Measurements from ENCODE around the gene PRICKLE4.

PRICKLE4 gene

DNA sequence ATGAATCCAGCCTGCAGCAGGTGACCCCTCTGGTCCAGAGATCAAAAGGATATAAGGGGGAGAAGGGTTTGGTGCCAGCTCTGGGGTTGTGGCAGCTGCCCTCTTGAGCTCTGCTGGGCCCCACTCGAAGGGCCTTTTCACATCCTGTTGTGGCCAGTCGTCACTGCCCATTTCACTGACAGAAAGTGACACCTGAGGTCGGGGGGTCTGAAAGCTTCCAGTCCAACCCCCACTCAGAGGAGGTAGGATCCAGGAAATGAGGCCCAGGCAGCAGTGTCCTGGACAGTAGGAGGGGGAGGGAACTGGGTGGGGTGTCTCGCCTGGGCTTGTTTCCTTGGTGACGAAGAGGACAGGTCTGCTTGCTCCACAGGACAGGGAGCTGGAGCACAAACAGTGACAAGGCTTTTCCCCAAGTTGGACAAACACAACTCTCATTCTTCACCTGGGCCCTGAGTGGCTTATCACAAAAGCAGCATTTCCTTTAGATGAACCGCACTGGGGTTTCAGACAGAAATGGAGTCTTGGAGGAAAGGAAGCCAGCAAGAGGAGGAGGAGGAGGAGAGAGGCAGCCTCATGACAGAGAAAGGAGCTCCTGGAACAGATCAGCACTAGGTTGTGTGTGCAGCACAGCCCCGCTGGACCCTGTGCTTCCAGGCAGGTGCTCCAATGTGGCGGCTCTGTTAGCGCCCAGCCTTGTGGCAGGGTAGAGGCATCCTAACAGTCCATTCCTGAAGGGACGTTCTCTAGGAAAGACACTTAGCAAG lies 11.9 kb upstream of the PRICKLE4 start:
- no peak overlapping the region for H3K4me3 ChIP-seq (ENCODE audit: low read length)
- no peak for DNase-seq (ENCODE audit: low read depth)

DNA sequence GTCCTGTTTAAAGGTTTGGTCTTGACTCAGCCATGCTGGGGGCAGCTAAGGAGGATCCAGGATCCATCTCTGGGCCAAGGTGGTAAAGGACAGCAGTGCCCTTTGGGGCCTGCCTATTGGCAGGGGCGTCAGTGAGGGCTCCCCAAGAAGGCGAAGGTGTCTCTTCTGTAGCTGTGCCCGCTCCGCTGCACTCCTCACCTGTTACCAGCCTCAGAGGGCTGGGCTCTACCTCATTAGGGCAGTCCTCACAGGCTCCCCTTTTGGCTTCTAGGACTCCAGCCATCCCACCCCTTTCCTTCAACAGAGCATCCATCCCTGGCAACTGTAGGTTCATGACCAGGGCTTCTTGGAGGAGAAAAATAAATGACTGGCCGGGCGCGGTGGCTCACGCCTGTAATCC lies 11.2 kb upstream of the PRICKLE4 start:
- H3K4me3 ChIP-seq (ENCODE audit: low read length) = no peak overlapping the region
- TF ChIP-seq, protein P1, sequence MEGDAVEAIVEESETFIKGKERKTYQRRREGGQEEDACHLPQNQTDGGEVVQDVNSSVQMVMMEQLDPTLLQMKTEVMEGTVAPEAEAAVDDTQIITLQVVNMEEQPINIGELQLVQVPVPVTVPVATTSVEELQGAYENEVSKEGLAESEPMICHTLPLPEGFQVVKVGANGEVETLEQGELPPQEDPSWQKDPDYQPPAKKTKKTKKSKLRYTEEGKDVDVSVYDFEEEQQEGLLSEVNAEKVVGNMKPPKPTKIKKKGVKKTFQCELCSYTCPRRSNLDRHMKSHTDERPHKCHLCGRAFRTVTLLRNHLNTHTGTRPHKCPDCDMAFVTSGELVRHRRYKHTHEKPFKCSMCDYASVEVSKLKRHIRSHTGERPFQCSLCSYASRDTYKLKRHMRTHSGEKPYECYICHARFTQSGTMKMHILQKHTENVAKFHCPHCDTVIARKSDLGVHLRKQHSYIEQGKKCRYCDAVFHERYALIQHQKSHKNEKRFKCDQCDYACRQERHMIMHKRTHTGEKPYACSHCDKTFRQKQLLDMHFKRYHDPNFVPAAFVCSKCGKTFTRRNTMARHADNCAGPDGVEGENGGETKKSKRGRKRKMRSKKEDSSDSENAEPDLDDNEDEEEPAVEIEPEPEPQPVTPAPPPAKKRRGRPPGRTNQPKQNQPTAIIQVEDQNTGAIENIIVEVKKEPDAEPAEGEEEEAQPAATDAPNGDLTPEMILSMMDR (conservative IDR thresholded peaks at IDR 0.05; ENCODE audit: low read depth, low read length) = no peak
- DNase-seq (ENCODE audit: low read depth) = no peak

More for the DNA sequence above, 11.9 kb upstream of the PRICKLE4 start:
- TF ChIP-seq, protein P1 (conservative IDR thresholded peaks at IDR 0.05; ENCODE audit: low read depth, low read length) = no peak

DNA sequence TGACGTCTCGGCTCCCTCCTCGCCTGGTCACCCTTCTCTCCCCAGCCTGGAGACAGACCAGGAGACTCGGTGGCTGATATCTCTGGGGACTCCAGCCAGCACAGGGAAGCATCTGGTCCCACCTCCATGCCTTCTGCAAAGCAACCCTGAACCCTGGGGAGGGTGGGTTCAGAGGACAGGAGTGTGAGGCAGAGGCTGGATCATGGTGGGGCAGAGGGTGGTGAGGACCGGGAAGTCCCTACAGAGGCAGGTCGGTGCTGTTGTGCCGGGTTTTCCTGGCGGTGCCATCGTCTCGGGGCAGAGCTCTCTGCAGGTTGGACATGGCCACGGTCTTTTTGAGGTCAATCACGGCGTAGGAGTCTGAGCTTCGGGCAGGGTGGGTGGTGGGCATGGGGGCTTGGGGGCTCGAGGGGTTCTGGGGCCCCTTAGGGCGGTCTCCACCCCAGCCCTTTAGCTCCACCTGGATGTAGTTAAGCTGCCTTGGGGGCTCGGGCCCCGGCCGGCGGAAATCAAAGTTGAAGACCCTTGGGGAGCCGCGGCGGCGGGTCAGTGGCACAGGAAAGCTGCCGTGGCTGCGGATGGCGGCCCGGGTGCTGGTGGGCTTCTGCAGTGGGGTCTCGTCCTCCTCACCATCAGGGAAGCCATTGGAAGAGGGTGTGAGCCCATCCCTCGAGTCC lies 10.1 kb upstream of the PRICKLE4 start:
- DNase-seq (ENCODE audit: low read depth) = no peak
- no peak overlapping the region for H3K4me3 ChIP-seq (ENCODE audit: low read length)
- TF ChIP-seq, protein P1 (conservative IDR thresholded peaks at IDR 0.05; ENCODE audit: low read depth, low read length) = no peak

DNA sequence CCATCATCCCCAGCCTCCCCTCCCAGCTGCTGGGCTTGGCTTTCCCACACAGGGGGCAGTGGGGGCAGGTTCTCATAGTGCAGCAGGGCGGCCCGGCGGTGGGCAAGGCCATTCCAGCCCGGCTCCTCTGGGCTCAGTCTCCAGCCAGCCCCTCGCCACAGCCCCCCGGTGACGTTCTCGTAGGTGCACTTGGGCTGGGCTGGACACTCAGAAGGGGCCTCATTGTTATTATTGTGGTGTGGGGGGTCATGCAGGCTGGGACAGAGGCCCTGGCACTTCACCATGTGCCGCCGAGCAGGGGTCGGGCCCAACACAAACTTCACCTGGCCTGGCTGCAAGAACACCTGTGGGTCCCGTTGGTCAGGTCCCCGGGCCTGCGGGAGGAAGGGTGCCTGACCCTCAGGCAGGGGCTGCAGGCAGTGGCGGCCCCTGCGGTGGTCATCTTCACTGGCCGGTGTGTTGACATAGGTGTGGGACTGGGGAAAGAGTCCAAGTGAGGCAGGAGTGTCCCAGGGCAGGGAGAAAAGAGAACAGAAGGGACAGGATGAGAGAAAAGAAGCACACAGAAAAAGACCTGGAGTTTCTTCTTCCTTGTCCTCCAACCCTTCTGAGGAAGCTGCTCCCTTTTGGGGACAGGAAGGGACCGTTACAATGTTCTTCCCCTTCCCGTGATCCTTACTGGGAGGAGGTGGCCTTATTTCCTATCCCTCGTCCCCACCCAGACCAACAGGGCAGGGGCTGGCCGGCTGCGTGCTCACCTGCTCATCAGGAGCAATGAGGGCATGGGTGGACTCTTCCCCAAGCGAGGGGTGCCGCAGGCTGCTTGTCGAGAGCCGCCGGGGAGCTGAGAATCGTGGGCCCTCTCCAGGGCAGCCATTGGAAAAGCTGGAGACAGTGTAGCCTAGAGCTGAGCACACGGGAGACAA lies 9.3 kb upstream of the PRICKLE4 start:
- DNase-seq (ENCODE audit: low read depth) = no peak
- no peak overlapping the region for H3K4me3 ChIP-seq (ENCODE audit: low read length)
- TF ChIP-seq, protein P1 (conservative IDR thresholded peaks at IDR 0.05; ENCODE audit: low read depth, low read length) = no peak

DNA sequence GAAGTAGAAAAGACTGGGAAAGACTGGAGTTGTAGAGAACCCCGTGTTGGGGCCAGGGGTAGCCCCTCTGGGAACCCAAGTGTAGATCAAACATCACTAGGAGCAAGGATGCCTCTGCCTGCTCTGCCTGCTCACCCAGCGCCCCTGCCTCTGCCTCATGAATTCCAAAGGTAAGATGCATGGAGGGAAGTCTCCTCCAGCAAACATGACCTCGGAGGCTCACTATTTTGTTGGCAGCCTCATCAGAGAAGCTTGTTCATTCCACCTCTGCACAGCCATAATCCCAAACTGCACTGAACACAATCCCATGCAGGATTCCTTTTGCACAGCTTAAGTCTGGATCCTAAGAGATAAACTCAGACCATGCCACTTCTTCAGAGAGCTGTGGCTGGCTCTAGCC lies 5.7 kb upstream of the PRICKLE4 start:
- DNase-seq (ENCODE audit: low read depth) = no peak
- no peak overlapping the region for H3K4me3 ChIP-seq (ENCODE audit: low read length)
- TF ChIP-seq, protein P1 (conservative IDR thresholded peaks at IDR 0.05; ENCODE audit: low read depth, low read length) = no peak

DNA sequence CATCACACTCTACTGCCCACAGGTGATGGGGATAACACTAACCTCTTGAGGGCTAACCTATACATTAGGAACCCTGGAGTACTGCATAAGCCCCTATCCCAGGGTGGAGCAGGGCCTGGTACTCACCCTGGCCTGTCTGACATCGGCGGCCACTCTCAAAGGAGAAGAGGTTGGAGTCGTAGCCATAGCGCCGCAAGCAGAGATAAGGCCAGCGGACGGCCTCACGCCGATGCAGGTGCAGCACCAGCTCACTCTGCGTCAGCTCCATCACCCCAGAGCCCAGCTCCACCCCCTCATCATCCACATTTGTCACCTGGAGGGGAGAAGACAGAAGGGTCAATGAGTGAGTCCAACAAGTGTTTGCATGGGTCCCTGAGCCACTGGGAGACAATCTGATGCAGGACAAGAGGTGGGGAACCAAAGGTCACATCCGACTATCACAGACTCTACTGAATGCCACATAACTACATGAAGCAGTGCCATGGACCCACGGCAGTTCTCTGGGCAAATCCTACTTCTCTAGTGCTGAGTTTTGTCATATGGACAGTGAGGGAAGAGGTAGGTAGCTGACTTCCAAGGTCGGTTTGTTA lies 5.2 kb upstream of the PRICKLE4 start:
- no peak overlapping the region for H3K4me3 ChIP-seq (ENCODE audit: low read length)
- DNase-seq (ENCODE audit: low read depth) = no peak
- TF ChIP-seq, protein P1 (conservative IDR thresholded peaks at IDR 0.05; ENCODE audit: low read depth, low read length) = no peak
